ENCODE results near the gene TNFRSF21.

- TF ChIP-seq, protein P1, sequence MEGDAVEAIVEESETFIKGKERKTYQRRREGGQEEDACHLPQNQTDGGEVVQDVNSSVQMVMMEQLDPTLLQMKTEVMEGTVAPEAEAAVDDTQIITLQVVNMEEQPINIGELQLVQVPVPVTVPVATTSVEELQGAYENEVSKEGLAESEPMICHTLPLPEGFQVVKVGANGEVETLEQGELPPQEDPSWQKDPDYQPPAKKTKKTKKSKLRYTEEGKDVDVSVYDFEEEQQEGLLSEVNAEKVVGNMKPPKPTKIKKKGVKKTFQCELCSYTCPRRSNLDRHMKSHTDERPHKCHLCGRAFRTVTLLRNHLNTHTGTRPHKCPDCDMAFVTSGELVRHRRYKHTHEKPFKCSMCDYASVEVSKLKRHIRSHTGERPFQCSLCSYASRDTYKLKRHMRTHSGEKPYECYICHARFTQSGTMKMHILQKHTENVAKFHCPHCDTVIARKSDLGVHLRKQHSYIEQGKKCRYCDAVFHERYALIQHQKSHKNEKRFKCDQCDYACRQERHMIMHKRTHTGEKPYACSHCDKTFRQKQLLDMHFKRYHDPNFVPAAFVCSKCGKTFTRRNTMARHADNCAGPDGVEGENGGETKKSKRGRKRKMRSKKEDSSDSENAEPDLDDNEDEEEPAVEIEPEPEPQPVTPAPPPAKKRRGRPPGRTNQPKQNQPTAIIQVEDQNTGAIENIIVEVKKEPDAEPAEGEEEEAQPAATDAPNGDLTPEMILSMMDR (conservative IDR thresholded peaks at IDR 0.05 in 1 of 2, IDR thresholded peaks at IDR 0.05 in 1 of 2; ENCODE audit: extremely low read depth in 1 of 2, insufficient read depth in 1 of 2, low read depth in 1 of 2, low read length in 2 of 2): no peak
- TF ChIP-seq EZH2 (IDR thresholded peaks at IDR 0.05; ENCODE audit: borderline replicate concordance, low read length): no peak
These were observed 23.4 kb downstream of the TNFRSF21 start for GRCh38 chr6:47286301-47286700.

All from mammary epithelial cell (primary cell).